ENCODE measurements around the gene APBA3. TPM values are rescaled to one million over a fixed set of nuclear protein-coding genes. Genes with fewer than 3 reads are reported as not detected.

APBA3 gene
- total RNA-seq, 1 experiment from 2014 or later: 34.0 TPM

DNA sequence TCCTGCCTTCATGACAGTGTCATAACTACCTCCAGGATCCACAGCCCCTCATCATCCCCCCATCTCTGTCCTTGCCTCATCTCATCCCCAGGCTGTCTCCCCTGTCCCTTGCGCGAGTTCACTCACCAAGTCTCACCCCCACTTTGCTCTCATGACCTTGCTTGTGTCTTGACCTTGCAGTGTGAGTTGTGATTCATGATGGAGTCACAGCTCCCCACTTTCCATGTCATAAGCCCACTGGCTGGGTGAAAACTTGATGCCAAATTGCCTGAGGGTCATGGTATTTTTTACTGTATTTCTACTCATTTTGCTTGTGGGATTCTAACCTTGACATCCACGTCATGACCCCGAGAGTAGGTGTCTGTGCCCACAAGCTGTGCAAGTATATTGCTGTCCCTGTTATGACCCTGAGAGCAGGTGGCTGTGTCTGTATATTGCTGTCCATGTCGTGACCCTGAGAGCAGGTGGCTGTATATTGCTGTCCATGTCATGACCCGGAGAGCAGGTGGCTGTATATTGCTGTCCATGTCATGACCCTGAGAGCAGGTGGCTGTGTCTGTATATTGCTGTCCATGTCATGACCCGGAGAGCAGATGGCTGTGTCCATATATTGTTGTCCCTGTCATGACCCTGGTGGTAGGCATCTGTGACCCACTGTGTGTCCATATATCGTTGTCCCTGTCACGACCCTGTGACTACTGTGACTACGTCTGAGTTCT lies 23.8 kb downstream of the APBA3 start:
- H3K27me3 ChIP-seq (ENCODE audit: control insufficient read depth, insufficient read depth, low read length): no peaks in the 10 kb centered on the region
- no peaks in the 10 kb centered on the region for H3K9me3 ChIP-seq (ENCODE audit: control insufficient read depth, insufficient read depth, low read depth, low read length)
- POLR2A ChIA-PET: no interaction called here
- no TSS peak for BruUV-seq (replicated peaks)
- H3K4me1 ChIP-seq (ENCODE audit: control insufficient read depth, insufficient read depth, low read length): no peaks in the 10 kb centered on the region
- in situ Hi-C loops (cut with HindIII; ENCODE audit: low pct_unique_long_range_greater_than_20kb, low sequenced_read_pairs) (no loop called here), intact Hi-C loops (cut with micrococcal nuclease; ENCODE audit: unreplicated experiment) (no loop called here)
- TF ChIP-seq POLR2AphosphoS5 (IDR thresholded peaks at IDR 0.05; ENCODE audit: low read depth, low read length): no peak
- TF ChIP-seq, protein P1, sequence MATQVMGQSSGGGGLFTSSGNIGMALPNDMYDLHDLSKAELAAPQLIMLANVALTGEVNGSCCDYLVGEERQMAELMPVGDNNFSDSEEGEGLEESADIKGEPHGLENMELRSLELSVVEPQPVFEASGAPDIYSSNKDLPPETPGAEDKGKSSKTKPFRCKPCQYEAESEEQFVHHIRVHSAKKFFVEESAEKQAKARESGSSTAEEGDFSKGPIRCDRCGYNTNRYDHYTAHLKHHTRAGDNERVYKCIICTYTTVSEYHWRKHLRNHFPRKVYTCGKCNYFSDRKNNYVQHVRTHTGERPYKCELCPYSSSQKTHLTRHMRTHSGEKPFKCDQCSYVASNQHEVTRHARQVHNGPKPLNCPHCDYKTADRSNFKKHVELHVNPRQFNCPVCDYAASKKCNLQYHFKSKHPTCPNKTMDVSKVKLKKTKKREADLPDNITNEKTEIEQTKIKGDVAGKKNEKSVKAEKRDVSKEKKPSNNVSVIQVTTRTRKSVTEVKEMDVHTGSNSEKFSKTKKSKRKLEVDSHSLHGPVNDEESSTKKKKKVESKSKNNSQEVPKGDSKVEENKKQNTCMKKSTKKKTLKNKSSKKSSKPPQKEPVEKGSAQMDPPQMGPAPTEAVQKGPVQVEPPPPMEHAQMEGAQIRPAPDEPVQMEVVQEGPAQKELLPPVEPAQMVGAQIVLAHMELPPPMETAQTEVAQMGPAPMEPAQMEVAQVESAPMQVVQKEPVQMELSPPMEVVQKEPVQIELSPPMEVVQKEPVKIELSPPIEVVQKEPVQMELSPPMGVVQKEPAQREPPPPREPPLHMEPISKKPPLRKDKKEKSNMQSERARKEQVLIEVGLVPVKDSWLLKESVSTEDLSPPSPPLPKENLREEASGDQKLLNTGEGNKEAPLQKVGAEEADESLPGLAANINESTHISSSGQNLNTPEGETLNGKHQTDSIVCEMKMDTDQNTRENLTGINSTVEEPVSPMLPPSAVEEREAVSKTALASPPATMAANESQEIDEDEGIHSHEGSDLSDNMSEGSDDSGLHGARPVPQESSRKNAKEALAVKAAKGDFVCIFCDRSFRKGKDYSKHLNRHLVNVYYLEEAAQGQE (IDR thresholded peaks at IDR 0.05; ENCODE audit: insufficient read depth in 1 of 2, low read depth in 2 of 2, low read length in 1 of 2): no peak
- TF ChIP-seq, protein P2, sequence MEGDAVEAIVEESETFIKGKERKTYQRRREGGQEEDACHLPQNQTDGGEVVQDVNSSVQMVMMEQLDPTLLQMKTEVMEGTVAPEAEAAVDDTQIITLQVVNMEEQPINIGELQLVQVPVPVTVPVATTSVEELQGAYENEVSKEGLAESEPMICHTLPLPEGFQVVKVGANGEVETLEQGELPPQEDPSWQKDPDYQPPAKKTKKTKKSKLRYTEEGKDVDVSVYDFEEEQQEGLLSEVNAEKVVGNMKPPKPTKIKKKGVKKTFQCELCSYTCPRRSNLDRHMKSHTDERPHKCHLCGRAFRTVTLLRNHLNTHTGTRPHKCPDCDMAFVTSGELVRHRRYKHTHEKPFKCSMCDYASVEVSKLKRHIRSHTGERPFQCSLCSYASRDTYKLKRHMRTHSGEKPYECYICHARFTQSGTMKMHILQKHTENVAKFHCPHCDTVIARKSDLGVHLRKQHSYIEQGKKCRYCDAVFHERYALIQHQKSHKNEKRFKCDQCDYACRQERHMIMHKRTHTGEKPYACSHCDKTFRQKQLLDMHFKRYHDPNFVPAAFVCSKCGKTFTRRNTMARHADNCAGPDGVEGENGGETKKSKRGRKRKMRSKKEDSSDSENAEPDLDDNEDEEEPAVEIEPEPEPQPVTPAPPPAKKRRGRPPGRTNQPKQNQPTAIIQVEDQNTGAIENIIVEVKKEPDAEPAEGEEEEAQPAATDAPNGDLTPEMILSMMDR (IDR thresholded peaks at IDR 0.05): no peak
- TF ChIP-seq SIN3A (IDR thresholded peaks at IDR 0.05; ENCODE audit: borderline replicate concordance, insufficient read depth, low read depth, low read length): no peak
- no peak for TF ChIP-seq TCF7L2 (IDR thresholded peaks at IDR 0.05; ENCODE audit: low read depth, low read length)
- no peaks in the 10 kb centered on the region for H3K36me3 ChIP-seq (ENCODE audit: control insufficient read depth, insufficient read depth, low read length)
- DNase-seq (ENCODE audit: low read depth, low spot score) (no peak), ATAC-seq (no peak)
- H3K27ac ChIP-seq (ENCODE audit: low read length): no peak overlapping the region
- CTCF ChIA-PET: no interaction called here
- H3K4me3 ChIP-seq (ENCODE audit: low read depth in 2 of 2, low read length in 2 of 2): no peak overlapping the region

DNA sequence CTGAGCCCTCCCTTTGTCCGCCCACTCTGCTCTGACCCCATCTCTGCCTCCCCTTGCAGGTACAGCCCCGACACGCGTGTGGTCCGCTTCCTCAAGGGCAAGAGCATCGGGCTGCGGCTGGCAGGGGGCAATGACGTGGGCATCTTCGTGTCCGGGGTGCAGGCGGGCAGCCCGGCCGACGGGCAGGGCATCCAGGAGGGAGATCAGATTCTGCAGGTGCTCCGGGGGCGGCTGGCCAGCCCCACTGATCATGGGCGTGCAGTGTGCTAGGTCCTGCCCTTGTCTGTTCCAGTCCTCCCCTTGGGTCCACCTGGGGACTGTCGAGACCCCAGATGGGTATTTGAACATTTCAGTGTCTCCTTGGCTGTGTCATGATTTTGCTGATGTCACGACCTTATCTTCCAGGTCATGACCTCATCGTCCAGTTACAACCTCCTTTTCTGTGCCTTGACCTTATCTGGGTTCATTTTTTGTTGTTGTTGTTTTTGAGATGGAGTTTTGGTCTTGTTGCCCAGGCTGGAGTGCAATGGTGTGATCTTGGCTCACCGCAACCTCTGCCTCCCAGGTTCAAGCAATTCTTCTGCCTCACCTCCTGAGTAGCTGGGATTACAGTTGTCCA lies 25.3 kb downstream of the APBA3 start:
- Histone ChIP-seq H3K9me3 (ENCODE audit: control insufficient read depth, insufficient read depth, low read depth, low read length) (no peaks in the 10 kb centered on the region), H3K4me3 (ENCODE audit: low read depth in 2 of 2, low read length in 2 of 2) (no peak overlapping the region), H3K4me1 (ENCODE audit: control insufficient read depth, insufficient read depth, low read length) (no peaks in the 10 kb centered on the region), H3K27ac (ENCODE audit: low read length) (no peak overlapping the region), H3K27me3 (ENCODE audit: control insufficient read depth, insufficient read depth, low read length) (no peaks in the 10 kb centered on the region), H3K36me3 (ENCODE audit: control insufficient read depth, insufficient read depth, low read length) (no peaks in the 10 kb centered on the region)
- BruUV-seq (replicated peaks): no TSS peak
- intact Hi-C loops (cut with micrococcal nuclease; ENCODE audit: unreplicated experiment) (no loop called here), in situ Hi-C loops (cut with HindIII; ENCODE audit: low pct_unique_long_range_greater_than_20kb, low sequenced_read_pairs) (no loop called here)
- no peak for TF ChIP-seq POLR2AphosphoS5 (IDR thresholded peaks at IDR 0.05; ENCODE audit: low read depth, low read length)
- TF ChIP-seq TCF7L2 (IDR thresholded peaks at IDR 0.05; ENCODE audit: low read depth, low read length): no peak
- TF ChIP-seq SIN3A (IDR thresholded peaks at IDR 0.05; ENCODE audit: borderline replicate concordance, insufficient read depth, low read depth, low read length): no peak
- TF ChIP-seq, protein P1 (IDR thresholded peaks at IDR 0.05; ENCODE audit: insufficient read depth in 1 of 2, low read depth in 2 of 2, low read length in 1 of 2): no peak
- TF ChIP-seq, protein P2 (IDR thresholded peaks at IDR 0.05): no peak
- no peak for DNase-seq (ENCODE audit: low read depth, low spot score)
- CTCF ChIA-PET: no interaction called here
- no peak for ATAC-seq
- POLR2A ChIA-PET: no interaction called here

Data from Panc1 (cell line).